ENCODE results near the gene OR2A1.
"Not testable (repeated sequence)": the region's sequence is repeated elsewhere in the genome, so short reads cannot be mapped to it uniquely, and the experiment has no call there.

OR2A1 gene

GRCh38 chr7:144330044-144330443 lies 17.8 kb downstream of the OR2A1 start:
- not testable (repeated sequence) for DNase-seq

- DNase-seq: not testable (repeated sequence)
Observed at GRCh38 chr7:144331221-144331995, 19.2 kb downstream of the OR2A1 start.

- DNase-seq: not testable (repeated sequence)
Observed at GRCh38 chr7:144331996-144332288, 19.7 kb downstream of the OR2A1 start.

GRCh38 chr7:144348625-144349024 lies 36.4 kb downstream of the OR2A1 start:
- DNase-seq: not testable (repeated sequence)

DNA sequence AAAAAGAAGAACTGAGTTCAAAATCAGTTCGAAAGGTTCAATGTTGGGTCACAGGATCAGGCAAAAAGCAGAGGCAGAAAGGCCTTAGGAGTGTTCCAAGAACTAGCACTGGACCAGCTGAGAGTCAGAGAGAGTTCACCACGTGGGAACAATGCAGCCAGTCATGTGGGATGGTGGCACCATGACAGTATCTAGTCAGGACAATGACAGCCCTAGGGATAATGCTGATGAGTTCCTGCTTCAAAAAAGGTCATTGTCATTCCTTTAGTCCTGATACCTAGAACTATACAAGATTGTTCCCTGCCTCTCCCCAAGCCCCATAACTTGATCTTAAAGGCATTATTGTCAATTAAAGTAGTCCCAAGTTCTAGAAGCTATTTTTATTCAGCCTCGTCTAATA lies 39.4 kb downstream of the OR2A1 start:
- not testable (repeated sequence) for DNase-seq

DNA sequence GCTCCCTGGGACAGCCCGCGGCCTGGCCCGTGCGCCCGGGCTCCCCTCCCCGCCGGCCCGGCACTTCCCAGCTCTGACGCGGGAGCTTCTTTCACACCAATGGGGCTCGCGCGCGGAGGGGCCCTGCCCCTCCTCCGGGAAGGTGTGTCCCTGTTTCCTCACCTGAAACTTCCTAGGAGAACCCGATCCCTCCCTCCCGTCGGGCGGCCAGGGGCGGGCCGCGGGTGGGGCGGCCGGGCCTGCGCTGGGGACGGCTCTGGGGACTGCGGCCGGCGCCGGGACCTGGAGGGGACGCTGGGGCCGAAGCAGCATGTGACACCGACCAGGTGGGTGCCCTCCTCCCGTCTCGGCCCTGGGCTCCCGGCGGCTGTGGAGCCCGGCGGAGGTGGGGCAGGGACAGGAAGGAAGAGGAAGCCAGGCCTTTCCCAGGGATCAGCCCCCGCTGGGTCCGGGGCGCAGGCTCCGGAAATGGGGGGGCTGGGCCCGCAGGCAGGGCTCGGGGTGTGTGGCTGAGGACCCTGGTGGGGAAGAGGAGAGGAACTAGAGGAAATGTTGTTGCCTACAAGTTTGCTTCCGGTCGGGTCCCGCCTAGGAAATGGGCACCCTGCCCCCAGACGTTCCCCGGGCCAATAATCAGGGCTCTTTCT lies 43.1 kb downstream of the OR2A1 start, which contains the start of gene ARHGEF5:
Gene ARHGEF5 (plus strand): TSS at position 227 of the 647 bp plus-strand sequence. CDS start 7,268 bp downstream, outside the sequence.
- DNase-seq: not testable (repeated sequence)

GRCh38 chr7:144356185-144356584 lies 44.0 kb downstream of the OR2A1 start:
- not testable (repeated sequence) for DNase-seq

- DNase-seq: not testable (repeated sequence)
Observed at GRCh38 chr7:144356860-144357259, 44.6 kb downstream of the OR2A1 start.

DNA sequence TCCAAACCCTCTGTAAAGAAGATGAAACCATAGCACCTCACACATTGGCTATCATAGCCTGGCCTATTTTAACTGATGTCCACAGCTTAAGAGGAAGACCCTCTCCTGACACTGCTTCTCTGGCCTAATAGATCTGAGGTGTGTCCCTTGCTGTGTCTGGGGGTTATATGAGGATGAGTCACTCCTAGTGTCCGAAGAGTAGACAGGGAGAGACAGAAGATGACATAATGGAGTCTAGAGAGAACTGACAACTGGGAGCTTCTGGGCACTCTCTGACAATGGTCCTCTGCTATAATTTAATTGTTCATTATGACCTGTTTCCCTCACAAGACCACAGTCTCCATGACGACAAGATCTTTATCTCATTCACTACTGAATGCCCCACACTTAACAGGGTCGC lies 49.8 kb downstream of the OR2A1 start:
- DNase-seq: not testable (repeated sequence)

GRCh38 chr7:144365523-144365922 lies 53.3 kb downstream of the OR2A1 start:
- DNase-seq: not testable (repeated sequence)

- not testable (repeated sequence) for DNase-seq
Observed at GRCh38 chr7:144367250-144367649, 55.0 kb downstream of the OR2A1 start.

- not testable (repeated sequence) for DNase-seq
Observed at GRCh38 chr7:144369221-144369620, 57.0 kb downstream of the OR2A1 start.
